Pancreas (tissue), 10 donors: ENCODE results near the gene PRPSAP2. TPM values are rescaled to one million over a fixed set of nuclear protein-coding genes. Genes with fewer than 3 reads are reported as not detected.
A peak's percentile ranks its signal among the peaks of the same experiment; 100 is the strongest.

Source experiments
- ATAC-seq, 4 donors: fragments of 200-7000 bp; cut with Tn5 transposase; one replicate each; pipeline versions ENCODE4 v1.8.0 to v1.9.1; 2020; ENCODE audit warnings: mild to moderate bottlenecking in 4 of 4, moderate library complexity in 4 of 4
- DNase-seq, 6 donors: peaks; one replicate each; pipeline ENCODE4 v3.0.0-alpha.2; 2020
- FAIRE-seq: peaks from 2 replicates; lab custom pipeline; 2012; peaks lifted over from hg19 to GRCh38; lab: Jason Lieb, UNC
- H3K27ac ChIP-seq, 4 donors: fragments of 200-600 bp; sonication (generic); 1 replicate in 3 of 4; 2 replicates in 1 of 4; pipeline versions ENCODE4 v1.5.0 to v1.8.0; 2020
- H3K27me3 ChIP-seq, 4 donors: fragments of 200-600 bp; one replicate each; pipeline ENCODE4 v1.8.0; 2021
- H3K36me3 ChIP-seq, 3 donors: fragments of 200-600 bp; sonication (generic) in 1 of 3; one replicate each; pipeline versions ENCODE4 v1.5.0 to v1.8.0; 2020 to 2021
- H3K4me1 ChIP-seq, 3 donors: fragments of 200-600 bp; one replicate each; pipeline ENCODE4 v1.8.0; 2021
- H3K4me3 ChIP-seq, 4 donors: fragments of 200-600 bp; sonication (generic) in 2 of 4; one replicate each; pipeline versions ENCODE4 v1.5.0 to v1.8.0; 2020 to 2021
- H3K9me3 ChIP-seq, 4 donors: fragments of 200-600 bp; one replicate each; pipeline ENCODE4 v1.8.0; 2021
- WGBS, 2 donors: extraction: QIAGEN DNeasy Blood & Tissue Kit; methylation state at CpG; one replicate each; pipeline ENCODE4 v1.1.7; 2013; 5-methylcytosine and 5-hydroxymethylcytosine counted together
- intact Hi-C, 3 donors: fragments of 100-400 bp; cut with DNase I; formaldehyde crosslinking; loops; one replicate each; pipeline versions ENCODE4 v1.11.1 to v1.14.2; 2022
- polyA plus RNA-seq, 2 donors: library from polyadenylated mRNA; stranded (reverse); fragments of 200-250 nt; gene quantifications; one replicate each; pipeline ENCODE4 v1.2.3, GENCODE V29; 2013
- total RNA-seq, 6 donors: library from RNA; stranded (reverse); fragmentation: NEBNext Ultra II Directional in 4 of 6; extraction: Animal tissue kit (Norgen Biotek cat#: 25700) in 4 of 6; gene quantifications; one replicate each; pipeline versions ENCODE4 v1.2.1 to v1.2.4, GENCODE V29; 2021 to 2023
- TF ChIP-seq, protein P1 (sequence below), 4 donors: fragments of 200-600 bp; sonication (generic) in 3 of 4; IDR thresholded peaks; one replicate each; pipeline versions ENCODE4 v1.5.0 to v1.8.0; 2021; ENCODE audit warnings: antibody characterized with exemption in 4 of 4
- donor health status: healthy with polysubstance abuse.
- donor health status: DM: no; HTN: no; CAD: no; lungs with moderate emphysema.
- donor health status: DM: no; HTN: no; CAD: no.
- donor health status: control.
- donor health status: control.
- donor health status: Bipolar disorder and iron deficiency.
- donor health status: DM: yes; HTN: yes; CAD: no.
- donor health status: DM: no; HTN: no; CAD: no.
- donor health status: DM: no; HTN: no; CAD: no.
- donor health status: DM: yes; HTN: yes; CAD: no.

Gene PRPSAP2
- total and polyA plus RNA-seq, 8 donors = 9.5 to 22.3 (median 15.6) TPM

DNA sequence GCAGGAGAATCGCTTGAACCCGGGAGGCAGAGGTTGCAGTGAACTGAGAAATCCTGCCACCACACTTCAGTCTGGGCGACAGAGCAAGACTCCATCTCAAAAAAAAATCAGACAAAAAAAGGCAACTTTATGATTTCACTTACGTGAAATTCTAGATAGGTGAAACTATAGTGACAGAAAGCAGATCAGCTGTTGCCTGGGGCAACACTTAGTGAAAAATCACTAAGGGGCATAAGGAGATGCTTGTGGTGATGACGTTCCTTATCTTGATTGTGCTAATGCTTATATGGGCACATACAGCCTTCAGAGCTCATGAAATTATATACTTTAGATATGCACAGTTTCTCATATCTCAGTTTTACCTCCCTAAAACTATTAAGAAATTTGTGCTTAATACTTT lies 52.4 kb downstream of the PRPSAP2 start:
- H3K36me3 ChIP-seq = peaks cover 0 to 12% (median 0%) of the 10 kb centered on the region in 3 donors
- WGBS, 2 donors = 91 to 92% methylated on average over 5 of the region's 5 CpGs
- no peaks in the 10 kb centered on the region for H3K4me1 ChIP-seq
- no peak for ATAC-seq
- no peaks in the 10 kb centered on the region for H3K9me3 ChIP-seq
- H3K4me3 ChIP-seq = no peak overlapping the region
- H3K27me3 ChIP-seq = no peaks in the 10 kb centered on the region
- no peak overlapping the region for H3K27ac ChIP-seq
- DNase-seq = no peak
- intact Hi-C loops = no loop called here
- FAIRE-seq = no peak
- TF ChIP-seq, protein P1, sequence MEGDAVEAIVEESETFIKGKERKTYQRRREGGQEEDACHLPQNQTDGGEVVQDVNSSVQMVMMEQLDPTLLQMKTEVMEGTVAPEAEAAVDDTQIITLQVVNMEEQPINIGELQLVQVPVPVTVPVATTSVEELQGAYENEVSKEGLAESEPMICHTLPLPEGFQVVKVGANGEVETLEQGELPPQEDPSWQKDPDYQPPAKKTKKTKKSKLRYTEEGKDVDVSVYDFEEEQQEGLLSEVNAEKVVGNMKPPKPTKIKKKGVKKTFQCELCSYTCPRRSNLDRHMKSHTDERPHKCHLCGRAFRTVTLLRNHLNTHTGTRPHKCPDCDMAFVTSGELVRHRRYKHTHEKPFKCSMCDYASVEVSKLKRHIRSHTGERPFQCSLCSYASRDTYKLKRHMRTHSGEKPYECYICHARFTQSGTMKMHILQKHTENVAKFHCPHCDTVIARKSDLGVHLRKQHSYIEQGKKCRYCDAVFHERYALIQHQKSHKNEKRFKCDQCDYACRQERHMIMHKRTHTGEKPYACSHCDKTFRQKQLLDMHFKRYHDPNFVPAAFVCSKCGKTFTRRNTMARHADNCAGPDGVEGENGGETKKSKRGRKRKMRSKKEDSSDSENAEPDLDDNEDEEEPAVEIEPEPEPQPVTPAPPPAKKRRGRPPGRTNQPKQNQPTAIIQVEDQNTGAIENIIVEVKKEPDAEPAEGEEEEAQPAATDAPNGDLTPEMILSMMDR (IDR thresholded peaks at IDR 0.05) = no peak

DNA sequence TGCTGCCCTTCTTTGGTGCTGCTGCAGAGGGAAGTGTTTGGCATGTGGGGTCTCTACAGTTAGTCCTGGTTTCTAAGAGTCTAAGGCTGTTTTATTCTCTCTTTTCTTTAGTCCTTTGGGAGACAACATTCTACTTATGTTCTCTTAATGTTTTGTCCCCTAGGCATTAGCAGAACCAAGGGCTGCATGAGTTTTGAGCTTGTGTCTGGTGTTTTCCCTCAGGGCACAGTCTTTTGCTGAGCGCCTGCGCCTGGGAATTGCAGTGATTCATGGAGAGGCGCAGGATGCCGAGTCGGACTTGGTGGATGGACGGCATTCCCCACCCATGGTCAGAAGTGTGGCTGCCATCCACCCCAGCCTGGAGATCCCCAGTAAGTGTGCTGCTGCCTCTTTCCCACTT lies 53.0 kb downstream of the PRPSAP2 start:
- TF ChIP-seq, protein P1 (IDR thresholded peaks at IDR 0.05) = no peak
- FAIRE-seq = no peak
- no peak overlapping the region for H3K4me3 ChIP-seq
- H3K36me3 ChIP-seq = peaks cover 0 to 12% (median 0%) of the 10 kb centered on the region in 3 donors
- H3K27me3 ChIP-seq = no peaks in the 10 kb centered on the region
- intact Hi-C loops = no loop called here
- 96 to 97% methylated on average over 6 of the region's 6 CpGs for WGBS, 2 donors
- no peaks in the 10 kb centered on the region for H3K4me1 ChIP-seq
- ATAC-seq = no peak
- H3K27ac ChIP-seq = no peak overlapping the region
- no peaks in the 10 kb centered on the region for H3K9me3 ChIP-seq
- no peak for DNase-seq

DNA sequence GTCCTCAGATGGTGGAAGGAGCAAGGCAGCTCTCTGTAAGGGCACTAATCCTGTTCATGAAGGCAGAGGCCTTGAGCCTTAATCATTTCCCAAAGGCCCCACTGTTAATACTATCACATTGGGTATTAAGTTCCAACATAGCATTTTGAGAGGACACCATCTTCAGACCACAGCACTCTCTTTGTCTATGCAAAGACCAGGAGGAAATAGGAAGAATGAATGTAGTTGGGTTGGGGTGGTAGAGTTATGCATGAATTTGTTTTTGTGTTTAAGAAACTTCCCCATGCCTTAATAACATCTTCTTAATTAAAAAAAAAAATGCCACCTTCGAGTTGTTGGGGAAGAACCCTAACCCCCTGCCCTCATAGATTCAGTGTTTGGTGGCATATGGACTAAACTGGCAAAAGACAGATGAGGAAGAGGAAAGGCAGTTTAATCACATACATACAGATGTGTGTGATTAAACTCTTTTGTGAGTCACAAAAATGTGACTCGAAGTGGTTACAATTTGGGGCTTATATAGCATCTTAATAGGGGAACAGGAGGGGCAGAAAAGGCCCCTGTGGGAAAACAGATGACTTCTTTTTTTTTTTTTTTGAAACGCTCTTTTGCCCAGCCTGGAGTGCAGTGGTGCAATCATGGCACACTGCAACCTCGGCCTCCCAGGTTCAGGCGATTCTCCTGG lies 59.0 kb downstream of the PRPSAP2 start:
- DNase-seq = no peak
- 77 to 78% methylated on average over 5 of the region's 5 CpGs for WGBS, 2 donors
- TF ChIP-seq, protein P1 (IDR thresholded peaks at IDR 0.05) = no peak
- peaks cover 5 to 24% (median 12%) of the 10 kb centered on the region in 3 donors for H3K4me1 ChIP-seq
- H3K4me3 ChIP-seq = no peak overlapping the region
- peaks cover 0 to 3% (median 0%) of the 10 kb centered on the region in 3 donors for H3K36me3 ChIP-seq
- no peak for ATAC-seq
- H3K27me3 ChIP-seq = no peaks in the 10 kb centered on the region
- intact Hi-C loops = no loop called here
- no peak overlapping the region for H3K27ac ChIP-seq
- FAIRE-seq = no peak
- no peaks in the 10 kb centered on the region for H3K9me3 ChIP-seq

DNA sequence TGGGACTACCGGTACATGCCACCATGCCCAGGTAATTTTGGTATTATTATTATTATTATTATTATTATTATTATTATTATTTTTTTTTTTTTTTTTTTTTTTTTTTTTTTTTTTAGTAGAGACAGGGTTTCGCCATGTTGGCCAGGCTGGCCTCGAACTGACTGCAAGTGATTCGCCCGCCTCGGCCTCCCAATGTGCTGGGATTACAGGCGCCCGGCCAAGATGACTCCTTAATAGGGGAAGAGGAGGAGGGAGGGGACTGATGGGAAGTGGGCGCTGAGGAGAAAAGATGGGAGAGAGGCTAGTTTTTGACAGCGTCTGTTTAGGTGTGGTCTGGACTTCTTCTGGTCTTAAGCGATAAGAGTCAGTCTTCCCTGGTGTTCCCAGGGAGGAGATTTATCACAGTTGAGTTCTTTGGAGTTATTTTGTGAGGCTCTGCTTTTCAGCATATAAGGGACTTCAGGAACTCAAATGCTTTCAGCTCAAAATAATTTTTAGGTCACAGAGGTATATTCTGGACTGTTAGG lies 59.6 kb downstream of the PRPSAP2 start:
- intact Hi-C loops = no loop called here
- Histone ChIP-seq H3K27ac (no peak overlapping the region), H3K4me3 (no peak overlapping the region), H3K4me1 (peaks cover 9 to 29% (median 17%) of the 10 kb centered on the region in 3 donors), H3K9me3 (no peaks in the 10 kb centered on the region), H3K27me3 (no peaks in the 10 kb centered on the region), H3K36me3 (peaks cover 0 to 3% (median 0%) of the 10 kb centered on the region in 3 donors)
- FAIRE-seq (no peak), DNase-seq (no peak), ATAC-seq (no peak)
- TF ChIP-seq, protein P1 (IDR thresholded peaks at IDR 0.05) = no peak
- 94 to 97% methylated on average over 11 of the region's 11 CpGs for WGBS, 2 donors

DNA sequence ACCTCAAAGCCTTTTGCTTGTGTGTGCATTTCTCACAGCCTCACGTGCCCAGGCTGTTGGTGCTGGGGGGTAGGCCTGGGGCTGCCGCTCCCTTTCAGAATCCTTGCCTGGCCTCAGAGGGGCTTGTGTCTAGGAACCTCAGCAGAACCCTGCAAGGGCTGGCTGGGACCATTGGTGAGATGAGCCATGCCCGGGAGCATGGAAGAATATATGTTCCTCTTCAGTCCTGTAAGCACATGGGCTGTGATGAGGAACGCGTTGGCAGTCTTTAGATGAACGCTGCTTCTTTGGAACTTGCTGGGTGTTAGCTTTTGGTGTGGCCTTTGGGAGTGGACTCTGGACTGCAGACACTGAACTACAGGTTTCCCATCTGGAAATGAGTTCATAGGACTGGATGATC lies 62.0 kb downstream of the PRPSAP2 start:
- intact Hi-C loops = no loop called here
- Histone ChIP-seq H3K27me3 (no peaks in the 10 kb centered on the region), H3K4me3 (no peak overlapping the region), H3K4me1 (peaks cover 9 to 38% (median 17%) of the 10 kb centered on the region in 3 donors), H3K36me3 (no peaks in the 10 kb centered on the region), H3K9me3 (no peaks in the 10 kb centered on the region), H3K27ac (no peak overlapping the region)
- FAIRE-seq = no peak
- TF ChIP-seq, protein P1 (IDR thresholded peaks at IDR 0.05) = no peak
- 55 to 62% methylated on average over 6 of the region's 6 CpGs for WGBS, 2 donors
- DNase-seq = no peak
- peak in 3 of 4 donors; percentile 51 to 63 (median 56) for ATAC-seq
